LNCAP (cell line): ENCODE measurements around the gene AGRP.

ENCODE experiments used
- CTCF ChIP-seq: fragments of 450-650 bp; IDR thresholded peaks from 2 replicates; pipeline ENCODE4 v1.5.1; 2017; ENCODE audit warnings: mild to moderate bottlenecking

Gene AGRP

GRCh38 chr16:67458121-67458641 is 25.2 kb downstream of the AGRP start:
- TF ChIP-seq CTCF: no peak

GRCh38 chr16:67457611-67458010 is 25.7 kb downstream of the AGRP start:
- TF ChIP-seq CTCF: no peak

- TF ChIP-seq CTCF: peak; percentile 85
Observed at GRCh38 chr16:67456391-67457081, 26.8 kb downstream of the AGRP start.

- no peak for TF ChIP-seq CTCF
Observed at GRCh38 chr16:67454852-67455251, 28.5 kb downstream of the AGRP start.

- TF ChIP-seq CTCF: no peak
Observed at GRCh38 chr16:67454104-67454503, 29.2 kb downstream of the AGRP start.

GRCh38 chr16:67451704-67452435 is 31.5 kb downstream of the AGRP start:
- TF ChIP-seq CTCF: no peak; the same call in 1 of the 2 replicates

GRCh38 chr16:67451061-67451703 is 32.2 kb downstream of the AGRP start:
- no peak for TF ChIP-seq CTCF
